CD14-positive monocyte (primary cell): Measurements from ENCODE around the gene TMEM247. TPM values are rescaled to one million over a fixed set of nuclear protein-coding genes. Genes with fewer than 3 reads are reported as not detected.
"Not testable (repeated sequence)": the region's sequence is repeated elsewhere in the genome, so short reads cannot be mapped to it uniquely, and the experiment has no call there.

ENCODE experiments used
- DNase-seq, 3 donors: peaks; one replicate each; pipeline ENCODE4 v3.0.0-alpha.2; 2011 to 2022
- H2AFZ ChIP-seq: 2 replicates; pipeline ENCODE4 v1.6.0; 2012; ENCODE audit warnings: mild to moderate bottlenecking, low read depth, low read length, inconsistent platforms; ENCODE audit not compliant: insufficient read depth, poor library complexity, severe bottlenecking
- H3K27ac ChIP-seq, 2 donors: 1 replicate in 1 of 2; 2 replicates in 1 of 2; pipeline ENCODE4 v1.5.1; 2012 to 2013; ENCODE audit warnings: low read length in 2 of 2, control low read depth in 1 of 2, inconsistent platforms in 1 of 2, low read depth in 1 of 2, mild to moderate bottlenecking in 1 of 2
- H3K27me3 ChIP-seq, 2 donors: one replicate each; pipeline versions ENCODE4 v1.6.0 to v1.6.1; 2011 to 2013; ENCODE audit warnings: low read length in 2 of 2; ENCODE audit not compliant: control insufficient read depth in 2 of 2, insufficient read depth in 2 of 2
- H3K36me3 ChIP-seq, 2 donors: replicated peaks in 1 of 2; 1 replicate in 1 of 2; 2 replicates in 1 of 2; pipeline versions ENCODE4 v1.5.1 to v1.6.1; 2012 to 2013; ENCODE audit warnings: low read length in 2 of 2, control low read depth in 1 of 2, inconsistent platforms in 1 of 2, mild to moderate bottlenecking in 1 of 2; ENCODE audit not compliant: insufficient read depth in 2 of 2, control insufficient read depth in 1 of 2
- H3K4me1 ChIP-seq, 2 donors: 1 replicate in 1 of 2; 2 replicates in 1 of 2; pipeline versions ENCODE4 v1.5.1 to v1.6.1; 2012 to 2013; ENCODE audit warnings: low read length in 2 of 2, control low read depth in 1 of 2, inconsistent platforms in 1 of 2, mild to moderate bottlenecking in 1 of 2, moderate library complexity in 1 of 2; ENCODE audit not compliant: insufficient read depth in 2 of 2, control insufficient read depth in 1 of 2
- H3K4me2 ChIP-seq: replicated peaks from 2 replicates; pipeline ENCODE3; 2012; ENCODE audit warnings: low read length, moderate library complexity, mild to moderate bottlenecking; ENCODE audit not compliant: poor library complexity, severe bottlenecking; ENCODE audit errors: extremely low read depth
- H3K4me3 ChIP-seq, 3 experiments: fragments of 200-600 bp in 1 of 3; sonication (generic) in 1 of 3; replicated peaks in 1 of 3; 1 replicate in 2 of 3; 2 replicates in 1 of 3; pipeline ENCODE4 v1.5.1; 2011 to 2013; ENCODE audit warnings: low read length in 3 of 3, mild to moderate bottlenecking in 3 of 3, control low read depth in 2 of 3, low read depth in 2 of 3, inconsistent platforms in 1 of 3, moderate library complexity in 1 of 3
- H3K79me2 ChIP-seq: 2 replicates; pipeline ENCODE4 v1.6.0; 2012; ENCODE audit warnings: mild to moderate bottlenecking, control low read depth, inconsistent platforms, low read length, moderate library complexity; ENCODE audit not compliant: insufficient read depth
- H3K9ac ChIP-seq: 2 replicates; pipeline ENCODE4 v1.6.0; 2017; ENCODE audit warnings: low read length, mild to moderate bottlenecking; ENCODE audit not compliant: insufficient read depth, poor library complexity, severe bottlenecking
- H3K9me3 ChIP-seq, 2 donors: replicated peaks in 1 of 2; 1 replicate in 1 of 2; 2 replicates in 1 of 2; pipeline versions ENCODE4 v1.5.1 to v1.6.1; 2012 to 2013; ENCODE audit warnings: low read length in 2 of 2, control low read depth in 1 of 2; ENCODE audit not compliant: control insufficient read depth in 1 of 2, insufficient read depth in 1 of 2
- H4K20me1 ChIP-seq: 2 replicates; pipeline ENCODE4 v1.6.0; 2012; ENCODE audit warnings: mild to moderate bottlenecking, low read length, control low read depth, moderate library complexity; ENCODE audit not compliant: insufficient read depth
- H3K27ac Mint-ChIP-seq, 7 donors: one replicate each; pipeline ENCODE4 v1.8.0; 2020; ENCODE audit warnings: mild to moderate bottlenecking in 7 of 7, mixed read lengths in 7 of 7, moderate library complexity in 6 of 7, inconsistent platforms in 2 of 7
- H3K27me3 Mint-ChIP-seq, 3 donors: one replicate each; pipeline ENCODE4 v1.8.0; 2021 to 2022; ENCODE audit warnings: low read depth in 3 of 3, mild to moderate bottlenecking in 3 of 3, mixed read lengths in 3 of 3, moderate library complexity in 3 of 3, inconsistent platforms in 1 of 3
- H3K36me3 Mint-ChIP-seq, 2 donors: one replicate each; pipeline ENCODE4 v1.8.0; 2020; ENCODE audit warnings: mixed read lengths in 2 of 2, inconsistent platforms in 1 of 2, mild to moderate bottlenecking in 1 of 2
- H3K4me1 Mint-ChIP-seq: one replicate; pipeline ENCODE4 v1.8.0; 2020; ENCODE audit warnings: mild to moderate bottlenecking, mixed read lengths
- H3K4me3 Mint-ChIP-seq, 2 donors: one replicate each; pipeline ENCODE4 v1.8.0; 2020; ENCODE audit warnings: mild to moderate bottlenecking in 2 of 2, mixed read lengths in 2 of 2, moderate library complexity in 1 of 2
- H3K9me3 Mint-ChIP-seq, 7 donors: one replicate each; pipeline ENCODE4 v1.8.0; 2020 to 2022; ENCODE audit warnings: mixed read lengths in 7 of 7, mild to moderate bottlenecking in 6 of 7, moderate library complexity in 6 of 7, inconsistent platforms in 2 of 7
- CTCF ChIP-seq: fragments of 200-600 bp; IDR thresholded peaks from one replicate; pipeline ENCODE4 v1.8.0; 2022; ENCODE audit warnings: antibody characterized with exemption, mild to moderate bottlenecking
- WGBS: methylation state at CpG from one replicate; pipeline ENCODE4 v1.1.5; 2013; ENCODE audit warnings: missing lambda C conversion rate; ENCODE audit not compliant: insufficient coverage; 5-methylcytosine and 5-hydroxymethylcytosine counted together
- intact Hi-C, 2 donors: fragments of 100-400 bp; cut with micrococcal nuclease; formaldehyde crosslinking; loops; one replicate each; pipeline versions ENCODE4 v1.15.0 to v1.15.1; 2023
- polyA plus RNA-seq, 3 donors: library from polyadenylated mRNA; depleted of rRNA in 1 of 3; unstranded in 2 of 3; stranded (reverse) in 1 of 3; fragments of 300-500 nt in 2 of 3; fragments of >200 nt in 1 of 3; fragmentation: Illumina TruSeq in 2 of 3; gene quantifications; 1 replicate in 2 of 3; 2 replicates in 1 of 3; pipeline ENCODE4 v1.2.3, GENCODE V29; 2012 to 2021

The TMEM247 gene
- polyA plus RNA-seq, 3 donors = not detected

GRCh38 chr2:46521215-46521683 is 41.9 kb downstream of the TMEM247 start:
- peaks cover 0 to 2% (median 2%) of the 10 kb centered on the region in 3 donors for H3K27me3 Mint-ChIP-seq
- Histone ChIP-seq H3K79me2 (no peaks in the 10 kb centered on the region), H3K4me3 (peak overlapping the region in 1 of 3 experiments; percentile 18), H3K36me3 (no peaks in the 10 kb centered on the region), H3K9ac (no peak overlapping the region), H3K9me3 (peaks cover 1 to 2% of the 10 kb centered on the region in 2 donors), H2AFZ (no peak overlapping the region), H3K27ac (peak overlapping the region; percentile 23 to 82), H3K4me2 (peak overlapping the region; percentile 15), H4K20me1 (no peaks in the 10 kb centered on the region), H3K27me3 (no peaks in the 10 kb centered on the region), H3K4me1 (peaks cover 23 to 31% of the 10 kb centered on the region in 2 donors)
- intact Hi-C loops = no loop called here
- H3K36me3 Mint-ChIP-seq = peaks cover 0 to 7% of the 10 kb centered on the region in 2 donors
- H3K9me3 Mint-ChIP-seq = peaks cover under 1 to 12% (median 4%) of the 10 kb centered on the region in 7 donors
- TF ChIP-seq CTCF = no peak
- DNase-seq = peak; percentile 64 to 96 (median 80)
- H3K27ac Mint-ChIP-seq = peak overlapping the region; percentile 56 to 90 (median 82)
- WGBS = 0% methylated on average over 2 of the region's 2 CpGs
- H3K4me3 Mint-ChIP-seq = peak overlapping the region; percentile 31 to 64
- H3K4me1 Mint-ChIP-seq = peaks cover 31% of the 10 kb centered on the region

GRCh38 chr2:46522385-46522784 is 43.0 kb downstream of the TMEM247 start:
- H2AFZ ChIP-seq, H3K27ac ChIP-seq, H3K27me3 ChIP-seq, H3K36me3 ChIP-seq, H3K4me3 ChIP-seq, intact Hi-C loops, H3K79me2 ChIP-seq, H3K9me3 ChIP-seq, H3K9me3 Mint-ChIP-seq, H4K20me1 ChIP-seq, DNase-seq, H3K4me3 Mint-ChIP-seq, H3K27me3 Mint-ChIP-seq, H3K4me2 ChIP-seq, H3K9ac ChIP-seq, H3K36me3 Mint-ChIP-seq: not testable (repeated sequence)
- Mint-ChIP-seq H3K27ac (peak overlapping the region in 2 of 7 donors; percentile 34 to 53), H3K4me1 (peaks cover 35% of the 10 kb centered on the region)
- peaks cover 25 to 32% of the 10 kb centered on the region in 2 donors for H3K4me1 ChIP-seq
